Uterus (tissue), 4 donors: ENCODE results near the gene BORCS8. TPM values are rescaled to one million over a fixed set of nuclear protein-coding genes. Genes with fewer than 3 reads are reported as not detected.

Experiments
- DNase-seq, 2 donors: peaks; one replicate each; pipeline ENCODE4 v3.0.0-alpha.2; 2019 to 2020
- H3K27ac ChIP-seq, 2 donors: fragments of 200-600 bp; sonication (generic); 1 replicate in 1 of 2; 2 replicates in 1 of 2; pipeline ENCODE4 v1.5.1; 2016 to 2018
- H3K27me3 ChIP-seq, 2 donors: fragments of 200-600 bp; sonication (generic); one replicate each; pipeline ENCODE4 v1.5.1; 2018 to 2019; ENCODE audit warnings: control low read depth in 1 of 2
- H3K36me3 ChIP-seq, 2 donors: fragments of 200-600 bp; sonication (generic); one replicate each; pipeline ENCODE4 v1.5.1; 2019; ENCODE audit warnings: control low read depth in 1 of 2
- H3K4me1 ChIP-seq, 2 donors: fragments of 200-600 bp; sonication (generic); one replicate each; pipeline ENCODE4 v1.5.1; 2018 to 2019; ENCODE audit warnings: control low read depth in 1 of 2
- H3K4me3 ChIP-seq, 2 donors: fragments of 200-600 bp; sonication (generic); 1 replicate in 1 of 2; 2 replicates in 1 of 2; pipeline ENCODE4 v1.5.1; 2018 to 2019; ENCODE audit warnings: mild to moderate bottlenecking in 1 of 2
- H3K9me3 ChIP-seq, 2 donors: fragments of 200-600 bp; sonication (generic); one replicate each; pipeline ENCODE4 v1.5.1; 2019; ENCODE audit warnings: control low read depth in 1 of 2
- POLR2A ChIP-seq, 2 donors: fragments of 450-650 bp; IDR thresholded peaks; one replicate each; pipeline ENCODE4 v1.6.1; 2016; ENCODE audit warnings: antibody characterized with exemption in 2 of 2, mild to moderate bottlenecking in 1 of 2, moderate library complexity in 1 of 2
- intact Hi-C: fragments of 100-400 bp; cut with DNase I; formaldehyde crosslinking; loops from one replicate; pipeline ENCODE4 v1.15.1; 2023; ENCODE audit warnings: low total_unique reads
- total RNA-seq, 4 donors: library from RNA; depleted of rRNA in 3 of 4; stranded (reverse); fragments of >200 nt in 3 of 4; gene quantifications; one replicate each; pipeline versions ENCODE4 v1.1.0 to v1.2.4, GENCODE V29; 2014 to 2023
- TF ChIP-seq, protein P1 (sequence below), 4 experiments: fragments of 200-600 bp in 2 of 4; fragments of 450-650 bp in 2 of 4; sonication (generic) in 2 of 4; IDR thresholded peaks; one replicate each; pipeline ENCODE4 v1.5.1; 2016 to 2019; ENCODE audit warnings: antibody characterized with exemption in 4 of 4, mild to moderate bottlenecking in 2 of 4, moderate library complexity in 1 of 4
- donor health status: DM: yes; HTN: yes; CAD: no.

Gene BORCS8
- total RNA-seq, 4 donors from 2014 or later, result 0.26 to 28.4 (median 4.0) TPM; not detected in 1

DNA sequence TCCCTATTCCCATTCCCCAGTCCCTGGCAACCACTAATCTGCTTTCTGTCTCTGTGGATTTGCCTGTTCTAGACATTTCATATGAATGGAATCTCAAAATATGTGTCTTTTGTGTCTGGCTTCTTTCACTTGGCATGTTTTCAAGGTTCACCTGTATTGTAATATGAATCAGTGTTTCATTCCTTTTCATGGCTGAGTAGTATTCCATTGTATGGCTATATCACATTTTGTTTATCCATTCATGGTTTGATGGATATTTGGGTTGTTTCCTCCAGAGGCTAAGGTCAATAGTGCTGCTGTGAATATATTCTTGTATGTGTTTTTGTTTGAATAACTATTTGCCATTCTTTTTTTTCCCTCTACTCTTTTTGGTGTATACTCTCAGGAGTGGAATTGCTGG is 44.2 kb upstream of the BORCS8 start:
- no peaks in the 10 kb centered on the region for H3K27me3 ChIP-seq

DNA sequence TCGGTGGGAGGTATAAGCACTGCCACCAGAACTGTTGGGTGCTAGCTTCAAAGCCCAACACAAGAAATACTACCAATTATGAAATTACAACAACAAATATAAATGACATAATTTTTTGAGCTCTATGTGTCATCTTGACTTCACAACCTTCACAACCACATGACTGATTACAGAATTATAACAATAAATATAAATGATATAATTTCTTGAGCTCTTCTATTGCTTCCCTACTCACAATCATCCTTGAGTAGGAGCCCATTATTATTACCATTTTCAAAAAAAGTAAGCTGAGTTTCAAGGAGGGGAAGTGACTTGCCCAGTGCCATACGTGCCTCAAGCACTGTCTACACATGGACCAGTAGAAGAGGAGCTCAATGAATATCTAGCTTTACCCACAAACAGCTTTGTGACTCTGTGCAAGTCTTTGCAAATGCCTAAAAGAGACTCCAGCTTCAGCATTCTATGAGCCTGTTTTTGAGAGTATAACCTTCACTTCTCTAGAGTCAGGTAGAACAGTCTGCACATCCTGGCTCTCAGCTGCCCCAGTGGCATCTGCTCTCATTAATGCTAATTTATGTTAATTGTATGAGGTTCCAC is 42.4 kb upstream of the BORCS8 start:
- Histone ChIP-seq H3K4me1 (no peaks in the 10 kb centered on the region), H3K27ac (no peak overlapping the region), H3K36me3 (no peaks in the 10 kb centered on the region), H3K27me3 (no peaks in the 10 kb centered on the region), H3K9me3 (peaks cover 0 to 12% of the 10 kb centered on the region in 2 donors), H3K4me3 (no peak overlapping the region)
- DNase-seq, result no peak
- TF ChIP-seq, protein P1, sequence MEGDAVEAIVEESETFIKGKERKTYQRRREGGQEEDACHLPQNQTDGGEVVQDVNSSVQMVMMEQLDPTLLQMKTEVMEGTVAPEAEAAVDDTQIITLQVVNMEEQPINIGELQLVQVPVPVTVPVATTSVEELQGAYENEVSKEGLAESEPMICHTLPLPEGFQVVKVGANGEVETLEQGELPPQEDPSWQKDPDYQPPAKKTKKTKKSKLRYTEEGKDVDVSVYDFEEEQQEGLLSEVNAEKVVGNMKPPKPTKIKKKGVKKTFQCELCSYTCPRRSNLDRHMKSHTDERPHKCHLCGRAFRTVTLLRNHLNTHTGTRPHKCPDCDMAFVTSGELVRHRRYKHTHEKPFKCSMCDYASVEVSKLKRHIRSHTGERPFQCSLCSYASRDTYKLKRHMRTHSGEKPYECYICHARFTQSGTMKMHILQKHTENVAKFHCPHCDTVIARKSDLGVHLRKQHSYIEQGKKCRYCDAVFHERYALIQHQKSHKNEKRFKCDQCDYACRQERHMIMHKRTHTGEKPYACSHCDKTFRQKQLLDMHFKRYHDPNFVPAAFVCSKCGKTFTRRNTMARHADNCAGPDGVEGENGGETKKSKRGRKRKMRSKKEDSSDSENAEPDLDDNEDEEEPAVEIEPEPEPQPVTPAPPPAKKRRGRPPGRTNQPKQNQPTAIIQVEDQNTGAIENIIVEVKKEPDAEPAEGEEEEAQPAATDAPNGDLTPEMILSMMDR (IDR thresholded peaks at IDR 0.05), result no peak
- TF ChIP-seq POLR2A (IDR thresholded peaks at IDR 0.05), result no peak
- intact Hi-C loops, result no loop called here

More for the DNA sequence above, 44.2 kb upstream of the BORCS8 start:
- Histone ChIP-seq H3K27ac (no peak overlapping the region), H3K36me3 (no peaks in the 10 kb centered on the region), H3K4me1 (no peaks in the 10 kb centered on the region), H3K9me3 (peaks cover 0 to 12% of the 10 kb centered on the region in 2 donors), H3K4me3 (no peak overlapping the region)
- intact Hi-C loops, result no loop called here
- TF ChIP-seq, protein P1 (IDR thresholded peaks at IDR 0.05), result no peak
- no peak for TF ChIP-seq POLR2A (IDR thresholded peaks at IDR 0.05)
- DNase-seq, result no peak

DNA sequence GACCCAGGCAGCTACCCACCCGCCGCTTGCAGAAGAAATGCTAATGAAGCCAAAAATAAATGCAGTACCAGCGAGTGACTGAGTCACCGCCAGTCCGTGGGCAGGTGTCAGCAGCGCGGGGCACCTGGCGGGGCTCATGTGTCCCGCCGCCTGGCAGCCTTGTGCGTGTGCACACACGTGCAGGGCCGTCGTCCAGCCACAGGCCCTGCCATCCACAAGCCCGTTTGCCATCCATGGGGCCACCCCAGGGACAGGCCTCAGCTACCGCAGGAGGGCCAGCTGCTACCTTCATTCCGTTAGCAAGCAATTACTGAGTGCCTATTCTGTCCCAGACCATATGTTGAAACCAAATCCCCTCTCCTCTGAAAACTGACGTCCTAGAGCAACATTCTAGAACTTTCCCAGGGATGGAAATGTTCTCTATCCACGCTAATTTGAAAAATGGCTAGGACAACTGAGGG is 40.3 kb upstream of the BORCS8 start:
- H3K9me3 ChIP-seq, result peaks cover 0 to 12% of the 10 kb centered on the region in 2 donors

DNA sequence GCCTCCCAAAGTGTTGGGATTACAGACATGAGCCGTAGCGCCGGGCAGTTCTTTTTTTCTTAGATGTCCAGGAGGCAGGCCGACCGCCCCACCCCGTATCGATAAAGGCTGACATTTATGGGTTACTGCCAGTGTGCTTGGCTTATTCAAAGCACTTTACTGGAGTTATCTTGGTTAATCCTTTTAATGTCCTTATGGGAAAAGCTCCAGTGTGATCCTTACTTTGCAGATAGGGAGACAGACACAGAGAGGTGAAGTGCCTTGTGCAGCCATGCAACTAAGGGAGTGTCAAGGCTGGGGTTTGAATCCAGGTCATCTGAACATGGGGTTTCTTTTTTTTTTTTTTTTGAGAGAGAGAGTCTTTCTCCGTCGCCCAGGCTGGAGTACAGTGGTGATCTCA is 39.0 kb upstream of the BORCS8 start:
- Histone ChIP-seq H3K4me3 (no peak overlapping the region), H3K4me1 (no peaks in the 10 kb centered on the region), H3K27me3 (peaks cover 0 to 5% of the 10 kb centered on the region in 2 donors), H3K36me3 (no peaks in the 10 kb centered on the region), H3K27ac (no peak overlapping the region), H3K9me3 (peaks cover 0 to 12% of the 10 kb centered on the region in 2 donors)
- intact Hi-C loops, result no loop called here
- TF ChIP-seq, protein P1 (IDR thresholded peaks at IDR 0.05), result no peak
- TF ChIP-seq POLR2A (IDR thresholded peaks at IDR 0.05), result no peak
- DNase-seq, result no peak

More for the DNA sequence above, 40.3 kb upstream of the BORCS8 start:
- H3K27ac ChIP-seq, result no peak overlapping the region
- DNase-seq, result no peak
- no peaks in the 10 kb centered on the region for H3K36me3 ChIP-seq
- no peaks in the 10 kb centered on the region for H3K27me3 ChIP-seq
- intact Hi-C loops, result no loop called here
- H3K4me3 ChIP-seq, result no peak overlapping the region
- no peaks in the 10 kb centered on the region for H3K4me1 ChIP-seq
- no peak for TF ChIP-seq POLR2A (IDR thresholded peaks at IDR 0.05)
- TF ChIP-seq, protein P1 (IDR thresholded peaks at IDR 0.05), result no peak

DNA sequence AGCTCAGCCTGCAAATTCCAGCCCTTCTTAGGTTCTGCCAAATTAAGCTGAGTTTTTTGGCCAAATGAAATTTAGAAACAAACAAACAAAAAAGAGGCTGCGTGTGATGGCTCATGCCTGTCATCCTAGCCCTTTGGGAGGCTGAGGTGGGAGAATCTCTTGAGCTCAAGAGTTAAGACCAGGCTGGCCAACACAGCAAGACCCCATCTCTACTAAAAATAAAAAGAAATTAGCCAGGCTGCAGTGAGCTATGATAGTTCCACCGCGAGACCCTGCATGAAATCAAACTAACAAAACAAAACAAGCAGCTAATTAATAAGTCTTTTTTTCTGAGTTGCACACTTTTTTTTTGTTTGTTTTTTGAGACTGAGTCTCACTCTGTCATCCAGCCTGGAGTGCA is 37.7 kb upstream of the BORCS8 start:
- intact Hi-C loops, result no loop called here
- Histone ChIP-seq H3K4me1 (peaks cover 0 to 4% of the 10 kb centered on the region in 2 donors), H3K27me3 (peaks cover 0 to 5% of the 10 kb centered on the region in 2 donors), H3K36me3 (no peaks in the 10 kb centered on the region), H3K9me3 (peaks cover 0 to 4% of the 10 kb centered on the region in 2 donors), H3K27ac (no peak overlapping the region), H3K4me3 (no peak overlapping the region)
- TF ChIP-seq, protein P1 (IDR thresholded peaks at IDR 0.05), result no peak
- no peak for TF ChIP-seq POLR2A (IDR thresholded peaks at IDR 0.05)
- DNase-seq, result no peak
